Right forelimb (tissue), 1 donor: ENCODE results near the gene ADRA2B.

Source experiments
- DNase-seq: peaks from one replicate; pipeline ENCODE4 v3.0.0-alpha.2; 2018

The ADRA2B gene

GRCh38 chr2:96115631-96116423, 544 bp downstream of the ADRA2B start:
- DNase-seq = no peak

GRCh38 chr2:96114903-96115581, 1.3 kb downstream of the ADRA2B start:
- no peak for DNase-seq

- no peak for DNase-seq
Measured at GRCh38 chr2:96114546-96114902, 1.8 kb downstream of the ADRA2B start.

DNA sequence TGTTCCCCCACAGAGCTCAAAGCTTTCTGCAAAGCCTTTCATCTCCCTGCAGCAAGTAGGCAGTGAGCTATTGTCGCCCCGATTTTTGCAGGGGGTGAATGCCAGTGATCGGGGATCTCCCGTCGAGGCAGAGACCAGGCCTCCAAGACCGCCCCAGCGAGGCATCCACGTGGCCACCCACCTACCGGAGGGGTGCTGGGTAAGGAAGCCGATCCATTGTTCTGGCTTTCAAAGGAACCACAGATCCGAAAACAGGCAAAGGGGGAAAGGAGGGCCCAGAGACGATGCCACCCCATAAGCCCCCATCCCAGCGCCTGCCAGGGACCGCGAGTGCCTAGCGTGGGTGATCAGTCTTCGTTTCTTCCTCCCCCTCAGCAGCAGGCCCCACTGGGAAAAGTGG, 2.4 kb downstream of the ADRA2B start:
- no peak for DNase-seq

DNA sequence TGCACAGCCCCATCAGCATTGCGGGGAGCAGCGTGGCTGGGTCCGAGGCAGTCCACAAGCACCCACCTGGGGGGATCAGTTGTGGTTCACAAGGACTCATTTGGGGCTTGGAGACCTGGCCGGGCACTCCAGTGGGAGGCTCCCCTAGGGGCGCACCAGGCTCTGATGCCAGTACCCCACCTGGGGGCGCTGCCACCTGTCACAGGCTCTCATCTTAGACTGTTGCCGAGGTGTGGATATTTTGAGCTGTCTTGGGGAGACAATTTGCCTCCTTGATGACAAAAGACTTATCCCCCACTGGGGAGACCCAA, 3.0 kb downstream of the ADRA2B start:
- DNase-seq = no peak

- DNase-seq = no peak
Measured at GRCh38 chr2:96112501-96113366, 3.6 kb downstream of the ADRA2B start.

DNA sequence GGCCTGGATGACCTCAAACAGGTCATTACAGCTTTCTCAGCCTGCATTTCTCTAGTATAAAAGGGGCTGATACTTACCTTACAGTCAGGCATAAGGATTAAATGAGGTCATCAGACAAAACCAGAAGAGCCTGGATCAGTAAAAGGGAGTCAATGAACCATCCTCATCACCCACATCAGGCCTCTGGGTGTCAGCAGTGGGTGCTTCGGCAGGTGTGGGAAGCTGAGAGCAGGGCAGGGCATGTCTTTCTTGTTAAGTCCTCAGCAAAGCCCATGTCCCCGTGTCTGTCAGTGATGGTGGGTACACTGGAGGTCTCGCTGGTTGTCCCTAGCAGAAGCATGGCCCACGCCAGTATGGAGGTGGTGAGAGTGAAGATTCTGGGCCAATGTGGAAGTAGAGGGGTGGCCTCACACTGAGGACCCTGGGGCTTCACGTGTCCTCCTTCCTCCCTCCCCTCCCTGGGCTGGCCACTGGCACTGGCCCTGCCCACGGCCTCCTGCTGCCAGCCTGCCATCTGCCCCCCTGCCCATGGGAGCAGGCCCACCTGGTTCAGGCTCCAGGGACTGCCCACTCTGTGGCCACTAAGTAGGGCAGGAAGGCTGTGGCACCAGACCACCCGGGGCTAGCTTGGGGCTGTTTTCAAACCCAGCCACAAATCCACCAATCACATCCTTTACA, 4.4 kb downstream of the ADRA2B start:
- DNase-seq = no peak

GRCh38 chr2:96111257-96111640, 5.1 kb downstream of the ADRA2B start:
- no peak for DNase-seq

DNA sequence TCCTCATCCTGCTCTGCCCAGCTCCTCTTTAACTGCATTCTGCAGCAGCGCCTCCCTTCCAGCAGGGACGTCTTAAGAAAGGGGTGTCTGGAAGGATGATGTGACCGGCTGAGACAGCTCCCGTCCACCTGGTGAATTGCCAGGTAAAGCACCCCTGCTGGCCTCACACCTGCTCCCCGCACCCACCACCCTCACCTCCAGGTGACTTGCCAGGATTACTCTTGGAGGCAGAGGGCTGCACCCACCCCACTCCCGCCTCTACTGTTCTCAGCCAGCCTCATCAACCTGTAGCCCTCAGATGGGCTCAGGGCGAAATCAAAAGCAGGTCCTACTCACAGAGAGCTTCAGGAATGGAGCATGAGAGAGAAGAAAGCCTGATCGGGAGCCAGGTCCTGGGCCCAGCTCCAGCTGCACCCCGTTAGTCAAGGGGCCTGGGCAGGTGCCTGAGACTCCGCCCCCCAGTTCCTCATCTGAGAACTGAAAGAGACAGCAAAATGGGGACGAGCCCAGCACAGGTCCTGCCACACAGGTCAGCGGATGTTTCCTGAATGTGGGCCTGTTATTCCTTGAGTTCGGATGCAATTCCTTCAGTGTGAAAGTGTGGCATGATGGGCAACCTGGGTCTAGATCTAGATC, 5.6 kb downstream of the ADRA2B start:
- no peak for DNase-seq

GRCh38 chr2:96109931-96110511, 6.3 kb downstream of the ADRA2B start:
- no peak for DNase-seq

DNA sequence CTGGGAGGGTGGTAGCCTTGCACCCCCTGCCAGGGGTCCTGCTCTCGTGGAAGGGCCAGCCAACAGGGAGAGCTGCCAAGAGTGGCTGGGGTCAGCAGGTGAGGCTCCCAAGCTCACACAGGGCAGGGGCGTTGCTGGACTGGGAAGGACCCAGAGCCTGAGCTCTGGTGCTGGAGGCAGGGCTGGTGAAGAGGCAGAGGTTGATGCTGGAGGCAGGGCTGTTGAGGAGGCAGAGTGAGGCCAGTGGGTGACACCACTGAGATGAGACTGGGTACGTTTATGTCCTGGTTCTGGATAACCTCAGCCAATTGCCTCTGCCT, 7.0 kb downstream of the ADRA2B start:
- no peak for DNase-seq

GRCh38 chr2:96108541-96109360, 7.6 kb downstream of the ADRA2B start:
- DNase-seq = peak; percentile 73

GRCh38 chr2:96108151-96108540, 8.2 kb downstream of the ADRA2B start:
- DNase-seq = no peak

GRCh38 chr2:96107708-96108065, 8.7 kb downstream of the ADRA2B start:
- no peak for DNase-seq

DNA sequence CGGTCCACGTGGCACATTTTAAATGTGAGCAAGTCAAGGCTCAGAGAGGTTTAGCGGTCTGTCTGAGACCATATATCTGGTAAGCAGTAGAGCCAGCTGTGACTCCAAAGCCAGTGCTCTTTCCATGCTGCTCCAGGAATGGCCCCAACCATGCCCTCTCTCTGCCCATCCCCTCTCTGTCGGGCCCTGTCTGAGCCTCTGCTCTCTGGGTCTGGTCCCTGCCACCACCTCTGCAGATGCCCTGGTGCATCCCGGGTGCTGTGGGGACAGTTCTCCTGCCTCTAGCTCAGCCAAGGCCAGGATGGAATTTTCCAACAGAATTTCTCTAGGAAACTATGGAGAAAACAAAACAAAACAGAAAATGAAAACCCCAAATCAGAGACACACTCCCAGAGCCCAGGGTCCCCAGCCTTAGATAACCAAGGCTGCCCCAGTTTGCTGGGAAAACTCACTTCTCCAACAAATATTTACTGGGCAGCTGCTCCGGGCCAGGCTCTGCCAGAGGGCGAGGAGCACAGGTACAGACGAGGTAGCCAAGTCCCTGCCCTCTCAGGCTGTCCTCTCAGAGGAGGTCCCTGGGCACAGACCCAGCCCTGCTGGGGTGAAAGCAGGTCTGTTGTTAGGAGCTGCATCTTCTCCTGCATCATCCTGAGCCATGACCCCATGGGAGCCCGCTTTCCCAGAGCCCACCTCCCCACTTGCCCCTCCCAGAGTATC, 9.2 kb downstream of the ADRA2B start:
- DNase-seq = no peak

DNA sequence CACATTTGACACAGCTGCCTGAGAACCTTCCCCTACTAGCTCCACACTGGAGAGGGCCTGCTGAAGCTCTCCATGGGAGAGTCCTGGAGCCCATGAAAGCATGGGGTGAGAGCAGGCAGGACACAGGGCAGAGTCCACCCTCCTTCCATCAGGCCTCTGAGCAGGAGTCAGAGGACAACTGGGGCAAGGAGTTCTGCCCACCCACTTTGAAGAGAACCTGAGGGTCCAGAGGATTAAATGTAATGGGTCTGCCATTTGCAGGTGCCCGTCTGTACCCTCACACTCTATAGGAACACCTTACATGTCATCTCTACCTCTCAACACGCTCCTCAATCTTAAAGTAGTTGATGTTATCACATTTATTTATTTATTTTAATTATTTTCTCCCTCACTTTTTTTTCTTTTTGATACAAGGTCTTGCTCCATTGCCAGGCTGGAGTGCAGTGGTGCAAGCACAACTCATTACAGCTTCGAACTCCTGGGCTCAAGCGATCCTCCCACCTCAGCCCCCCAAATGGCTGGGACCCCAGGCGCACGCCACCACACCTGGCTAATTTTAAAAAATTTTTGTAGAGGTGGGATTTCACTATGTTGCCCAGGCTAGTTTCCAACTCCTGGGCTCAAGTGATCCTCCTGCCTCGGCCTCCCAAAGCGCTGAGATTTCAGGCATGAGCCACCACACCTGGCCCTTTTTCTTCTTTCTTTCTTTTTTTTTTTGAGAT, 10.2 kb downstream of the ADRA2B start:
- DNase-seq = no peak

DNA sequence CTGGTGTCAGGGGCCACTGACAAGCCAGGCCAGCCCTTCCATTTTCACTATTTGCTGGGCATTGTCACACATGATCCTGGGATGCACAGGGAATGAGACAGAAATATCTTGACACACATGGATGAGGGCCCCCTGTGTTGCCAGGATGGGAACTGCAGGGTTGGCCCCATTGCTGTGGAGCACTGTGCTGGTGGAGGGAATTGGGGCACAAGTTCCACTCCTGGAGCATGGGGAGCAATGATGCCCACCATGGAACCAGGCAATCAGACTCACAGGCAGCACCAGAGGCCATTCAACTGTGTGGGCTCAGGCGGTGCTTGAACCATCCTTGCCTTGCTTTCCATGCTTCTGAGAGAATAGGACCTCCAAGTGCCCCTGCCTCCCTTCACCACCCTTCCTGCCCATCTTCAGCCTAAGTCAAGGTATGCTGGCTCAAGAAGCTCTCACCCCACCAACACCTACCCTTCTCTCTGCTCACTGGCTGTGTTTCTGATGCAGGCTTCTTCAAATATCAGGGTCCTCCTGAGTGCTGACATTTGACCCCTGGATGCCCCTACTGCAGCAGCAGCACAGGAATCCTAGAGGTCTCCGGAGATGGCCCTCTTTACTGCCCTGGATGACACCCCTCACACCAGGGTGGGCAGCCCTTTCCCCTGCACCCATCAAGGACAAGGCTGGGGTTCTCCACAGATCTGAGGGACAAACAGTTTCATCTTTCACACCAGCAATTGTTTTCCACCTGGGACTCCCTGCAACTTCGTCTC, 11.0 kb downstream of the ADRA2B start:
- no peak for DNase-seq

DNA sequence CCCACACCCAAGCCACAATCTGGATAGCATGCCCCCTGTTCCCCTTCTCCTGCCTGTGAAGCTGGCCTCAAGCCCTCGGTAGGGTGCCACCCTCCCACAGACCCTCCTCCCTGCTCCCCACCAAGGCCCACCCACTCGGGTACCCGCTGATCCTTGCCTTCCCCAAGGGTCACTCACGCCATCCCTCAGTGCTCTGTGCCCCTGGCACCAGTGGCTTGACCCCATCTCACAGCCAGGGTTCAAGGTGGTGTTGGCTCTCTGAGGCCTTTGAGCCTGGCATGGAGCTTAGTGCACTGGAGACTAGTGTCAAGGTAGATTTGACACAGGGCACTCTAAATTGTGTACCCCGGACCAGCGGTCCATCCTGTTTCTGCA, 11.9 kb downstream of the ADRA2B start:
- DNase-seq = no peak

GRCh38 chr2:96103761-96104486, 12.4 kb downstream of the ADRA2B start:
- no peak for DNase-seq
